Astrocyte of the spinal cord (primary cell): ENCODE data around the gene GRIN1.

Experiments used
- DNase-seq: peaks from one replicate; pipeline ENCODE4 v3.0.0; 2011; ENCODE audit warnings: low read depth, low spot score
- H3K4me3 ChIP-seq: 2 replicates; pipeline ENCODE4 v1.5.1; 2011; ENCODE audit warnings: low read depth, mild to moderate bottlenecking, low read length, moderate library complexity
- CTCF ChIP-seq: IDR thresholded peaks from 2 replicates; pipeline ENCODE4 v1.5.1; 2012; ENCODE audit warnings: low read depth, mild to moderate bottlenecking, low read length, inconsistent platforms
- in situ Hi-C: cut with HindIII; loops from 2 replicates; pipeline ENCODE4 v1.10.0; 2017; ENCODE audit warnings: low sequenced_read_pairs

The GRIN1 gene

GRCh38 chr9:137111788-137112563 is 27.0 kb upstream of the GRIN1 start:
- TF ChIP-seq CTCF, result no peak
- H3K4me3 ChIP-seq, result no peak overlapping the region
- DNase-seq, result no peak
- in situ Hi-C loops, result no loop called here

- DNase-seq, result no peak
- no peak overlapping the region for H3K4me3 ChIP-seq
- TF ChIP-seq CTCF, result no peak
- in situ Hi-C loops, result no loop called here
Measured at GRCh38 chr9:137112564-137113384, 26.2 kb upstream of the GRIN1 start.

- in situ Hi-C loops, result no loop called here
- DNase-seq, result no peak
- no peak overlapping the region for H3K4me3 ChIP-seq
- no peak for TF ChIP-seq CTCF
Measured at GRCh38 chr9:137113385-137114159, 25.4 kb upstream of the GRIN1 start.

- in situ Hi-C loops, result no loop called here
- DNase-seq, result no peak
- no peak for TF ChIP-seq CTCF
- H3K4me3 ChIP-seq, result peak overlapping the region; percentile 41
Measured at GRCh38 chr9:137114220-137114612, 24.7 kb upstream of the GRIN1 start.

- TF ChIP-seq CTCF, result no peak
- DNase-seq, result no peak
- in situ Hi-C loops, result no loop called here
- H3K4me3 ChIP-seq, result peak within 1 kb of the TSS; percentile 41
Measured at GRCh38 chr9:137114613-137115393, 24.2 kb upstream of the GRIN1 start, which contains the start of gene DPP7. Gene DPP7, minus strand, starts transcription at chr9:137114733. Its CDS starts 20 bp downstream, at chr9:137114713.
